NOMO-1 (cell line): ENCODE measurements around the gene NHLRC4.

Experiments
- DNase-seq, 2 experiments: peaks; one replicate each; lab custom pipeline; 2025; ENCODE audit not compliant: unreplicated experiment in 2 of 2; lab: John Stamatoyannopoulos, UW

NHLRC4 gene

GRCh38 chr16:530111-530817 is 36.5 kb upstream of the NHLRC4 start:
- no peak for DNase-seq

GRCh38 chr16:531494-532125 is 35.2 kb upstream of the NHLRC4 start:
- no peak for DNase-seq

GRCh38 chr16:533391-534123 is 33.2 kb upstream of the NHLRC4 start:
- DNase-seq, result no peak

DNA sequence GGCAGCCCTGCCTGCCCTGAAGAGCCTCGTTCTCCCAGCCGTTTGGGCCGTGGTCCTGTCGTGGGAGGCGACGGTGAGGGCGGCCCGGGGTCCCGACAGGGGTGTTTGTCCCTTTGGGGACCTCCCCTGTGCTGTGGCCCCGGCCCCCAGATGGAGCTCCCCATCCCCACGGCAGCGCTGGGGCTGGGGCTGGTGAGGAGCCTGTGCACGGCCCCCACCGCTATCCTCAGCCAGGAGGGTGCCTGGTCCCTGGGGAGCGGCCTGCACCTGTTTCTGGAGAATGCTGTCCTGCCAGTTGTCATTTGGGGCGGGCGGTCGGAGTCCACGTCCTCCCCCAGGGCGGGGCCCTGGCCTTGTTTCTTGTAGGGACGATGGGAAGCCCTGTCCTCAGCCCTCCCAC is 32.7 kb upstream of the NHLRC4 start:
- DNase-seq, result no peak

DNA sequence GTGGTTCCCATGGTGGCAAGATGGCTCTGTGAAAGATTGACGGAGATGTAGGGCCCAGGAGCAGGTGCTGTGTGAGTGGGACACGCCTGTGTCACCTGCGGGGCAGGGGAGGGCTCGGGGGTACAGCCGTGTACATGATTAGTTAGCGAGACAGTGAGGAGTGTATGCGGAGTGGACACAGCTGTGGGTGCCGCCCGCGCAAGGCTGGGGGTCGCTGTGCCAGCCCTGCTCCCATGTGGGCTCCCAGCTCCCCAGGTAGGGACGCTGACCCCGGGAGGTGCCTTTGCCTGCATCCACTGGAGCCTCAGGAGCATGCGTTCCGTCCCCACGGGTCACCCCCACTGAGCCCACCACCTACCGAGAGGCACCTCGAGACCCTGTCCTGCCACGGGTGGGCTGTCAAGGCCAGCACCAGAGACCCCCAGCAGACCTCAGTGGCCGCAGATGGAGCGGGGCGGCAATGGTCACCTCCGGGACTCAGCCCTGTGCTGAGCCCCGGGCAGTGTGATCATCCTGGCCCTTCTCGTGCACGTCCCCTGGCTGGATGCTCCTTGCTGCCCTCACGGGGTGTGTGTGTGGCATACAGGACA is 31.9 kb upstream of the NHLRC4 start:
- DNase-seq, result no peak

- peak; percentile 33 for DNase-seq
Observed at GRCh38 chr16:535446-536405, 31.1 kb upstream of the NHLRC4 start.

DNA sequence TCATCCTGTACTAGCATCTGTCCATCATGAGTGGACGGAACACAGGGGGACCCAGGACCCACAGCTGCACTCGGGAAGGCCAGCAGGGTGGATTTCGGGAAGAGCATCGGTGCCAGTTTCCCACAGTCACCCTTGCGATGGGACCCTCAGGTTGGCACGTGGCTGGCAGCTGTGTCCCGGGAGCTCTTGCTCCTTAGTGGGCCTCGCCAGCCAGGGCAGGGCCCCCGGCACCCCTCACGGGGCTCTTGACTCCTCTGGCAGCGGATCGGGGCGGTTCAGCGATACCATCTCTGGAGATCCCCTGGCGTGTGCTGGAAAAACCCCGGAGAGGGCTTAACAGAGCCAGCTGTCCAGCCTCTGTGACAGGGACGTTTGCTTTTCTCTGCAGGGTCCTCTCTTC is 30.1 kb upstream of the NHLRC4 start:
- DNase-seq, result no peak

GRCh38 chr16:537415-538335 is 29.1 kb upstream of the NHLRC4 start:
- no peak for DNase-seq

DNA sequence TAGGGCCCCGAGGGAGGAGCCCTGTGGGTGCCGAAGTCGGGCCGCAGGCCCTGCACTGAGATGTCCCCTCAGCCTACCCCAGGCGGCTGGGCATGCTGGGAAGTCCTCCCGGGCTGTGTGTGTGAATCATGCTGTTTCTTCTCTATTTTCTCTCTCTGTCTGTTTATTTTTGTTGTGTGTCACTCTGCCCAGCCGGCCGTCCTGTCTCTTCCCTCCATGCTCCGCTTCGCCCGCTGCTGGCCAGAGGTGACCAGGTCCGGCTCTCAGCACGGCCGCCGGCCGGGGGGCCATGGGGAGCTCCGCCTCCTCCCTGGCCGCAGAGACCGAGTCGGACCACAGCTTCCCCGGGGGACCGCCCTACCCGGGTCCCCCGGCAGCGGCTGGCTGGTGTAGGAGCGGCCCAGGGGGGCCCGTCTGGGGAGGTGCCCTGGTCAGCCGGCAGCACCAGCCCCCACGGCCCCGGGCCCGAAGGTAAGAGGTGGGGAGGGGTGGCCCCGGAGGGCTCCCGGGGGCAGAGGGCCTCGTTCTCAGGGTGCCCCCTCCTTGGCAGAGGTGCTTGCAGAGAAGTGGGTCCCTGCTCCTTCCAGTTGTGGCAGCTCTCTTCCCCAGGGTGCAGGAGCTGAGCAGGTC is 26.8 kb upstream of the NHLRC4 start:
- DNase-seq, result no peak

- DNase-seq, result no peak
Observed at GRCh38 chr16:540645-541340, 26.0 kb upstream of the NHLRC4 start.

GRCh38 chr16:543301-544164 is 23.3 kb upstream of the NHLRC4 start:
- no peak for DNase-seq

GRCh38 chr16:544517-544916 is 22.3 kb upstream of the NHLRC4 start:
- no peak for DNase-seq

DNA sequence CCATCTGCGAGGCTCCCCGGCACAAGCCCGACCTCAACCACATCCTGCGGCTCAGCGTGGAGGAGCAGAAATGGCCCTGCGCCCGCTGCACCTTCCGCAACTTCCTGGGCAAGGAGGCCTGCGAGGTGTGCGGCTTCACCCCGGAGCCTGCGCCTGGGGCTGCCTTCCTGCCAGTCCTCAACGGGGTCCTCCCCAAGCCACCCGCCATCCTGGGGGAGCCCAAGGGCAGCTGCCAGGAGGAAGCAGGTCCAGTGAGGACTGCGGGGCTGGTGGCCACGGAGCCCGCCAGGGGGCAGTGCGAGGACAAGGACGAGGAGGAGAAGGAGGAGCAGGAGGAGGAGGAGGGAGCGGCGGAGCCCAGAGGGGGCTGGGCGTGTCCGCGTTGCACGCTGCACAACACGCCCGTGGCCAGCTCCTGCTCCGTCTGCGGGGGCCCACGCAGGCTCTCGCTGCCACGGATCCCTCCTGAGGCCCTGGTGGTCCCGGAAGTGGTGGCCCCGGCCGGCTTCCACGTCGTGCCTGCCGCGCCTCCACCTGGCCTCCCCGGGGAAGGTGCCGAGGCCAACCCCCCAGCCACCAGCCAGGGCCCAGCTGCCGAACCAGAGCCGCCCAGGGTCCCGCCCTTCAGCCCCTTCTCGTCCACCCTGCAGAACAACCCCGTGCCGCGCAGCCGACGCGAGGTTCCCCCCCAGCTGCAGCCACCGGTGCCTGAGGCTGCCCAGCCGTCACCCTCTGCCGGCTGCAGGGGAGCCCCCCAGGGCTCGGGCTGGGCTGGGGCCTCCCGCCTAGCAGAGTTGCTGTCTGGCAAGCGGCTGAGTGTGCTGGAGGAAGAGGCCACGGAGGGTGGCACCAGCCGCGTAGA is 19.7 kb upstream of the NHLRC4 start:
- peak; percentile 68 to 86 for DNase-seq

DNA sequence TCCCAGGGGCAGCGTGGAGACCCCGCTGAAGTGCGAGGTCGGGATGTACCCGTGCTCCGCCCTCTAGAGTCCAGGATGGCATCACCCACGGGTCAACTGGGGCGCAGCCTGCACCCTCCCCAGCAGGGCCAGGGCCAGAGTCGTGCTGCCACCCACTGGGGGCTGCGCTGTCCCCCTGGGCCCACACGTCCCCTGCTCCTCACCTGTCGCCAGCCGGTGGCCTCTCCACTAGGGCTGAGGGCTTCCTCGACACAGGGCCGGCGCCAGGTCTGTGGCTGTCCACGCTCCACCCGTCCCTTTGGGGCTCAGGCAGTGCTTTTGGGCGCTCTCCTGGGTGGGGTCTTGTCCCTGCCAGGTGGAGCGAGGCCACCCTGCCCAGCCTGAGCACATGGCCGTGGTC is 18.2 kb upstream of the NHLRC4 start:
- no peak for DNase-seq

- DNase-seq, result no peak
Observed at GRCh38 chr16:549544-550263, 17.1 kb upstream of the NHLRC4 start.

DNA sequence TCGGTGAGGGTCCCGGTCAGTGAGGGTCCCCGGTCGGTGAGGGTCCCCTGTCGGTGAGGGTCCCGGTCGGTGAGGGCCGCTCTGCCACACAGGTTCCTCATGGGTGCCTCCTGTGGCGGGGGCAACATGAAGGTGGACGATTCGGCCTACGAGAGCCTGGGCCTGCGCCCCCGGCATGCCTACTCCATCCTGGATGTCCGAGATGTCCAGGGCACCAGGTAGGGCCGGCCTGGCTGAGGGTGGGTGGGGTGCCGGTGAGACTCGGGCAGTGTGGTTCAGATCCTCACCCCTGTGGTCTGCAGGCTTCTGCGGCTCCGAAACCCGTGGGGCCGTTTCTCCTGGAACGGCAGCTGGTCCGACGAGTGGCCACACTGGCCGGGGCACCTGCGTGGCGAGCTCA is 15.6 kb upstream of the NHLRC4 start:
- no peak for DNase-seq
